Naive thymus-derived CD4-positive, alpha-beta T cell (primary cell): ENCODE results near the gene TMEM132A. TPM values are rescaled to one million over a fixed set of nuclear protein-coding genes. Genes with fewer than 3 reads are reported as not detected.

Source experiments
- ATAC-seq: fragments of 150-1000 bp; cut with Tn5 transposase; 2 replicates; pipeline ENCODE4 v1.10.0; 2021; ENCODE audit warnings: mild to moderate bottlenecking, moderate library complexity
- CTCF ChIA-PET: fragments of 350-600 bp; sonication (Branson Sonifier 250); formaldehyde crosslinking; loops from one replicate; lab custom pipeline; 2021; ENCODE audit warnings: antibody characterized with exemption; lab: Charles Lee
- POLR2A ChIA-PET: fragments of 350-600 bp; sonication (Branson Sonifier 250); formaldehyde crosslinking; loops from one replicate; lab custom pipeline; 2021; ENCODE audit warnings: antibody characterized with exemption, inconsistent platforms; lab: Charles Lee
- DNase-seq, 9 donors: peaks; one replicate each; pipeline versions ENCODE4 v3.0.0 to v3.0.0-alpha.2; 2020 to 2022; ENCODE audit warnings: mixed read lengths in 1 of 9
- H3K27ac ChIP-seq: one replicate; pipeline ENCODE4 v1.7.0; 2013; ENCODE audit warnings: mild to moderate bottlenecking, low read depth, low read length, moderate library complexity
- H3K27me3 ChIP-seq, 2 donors: one replicate each; pipeline ENCODE4 v1.7.0; 2013; ENCODE audit warnings: low read length in 2 of 2, mild to moderate bottlenecking in 2 of 2, moderate library complexity in 2 of 2; ENCODE audit not compliant: control insufficient read depth in 2 of 2, insufficient read depth in 2 of 2
- H3K36me3 ChIP-seq, 3 experiments: 1 replicate in 2 of 3; 2 replicates in 1 of 3; pipeline ENCODE4 v1.7.0; 2013; ENCODE audit warnings: low read length in 3 of 3, mild to moderate bottlenecking in 3 of 3, moderate library complexity in 1 of 3; ENCODE audit not compliant: insufficient read depth in 3 of 3, control insufficient read depth in 2 of 3
- H3K4me1 ChIP-seq, 2 donors: one replicate each; pipeline ENCODE4 v1.7.0; 2013; ENCODE audit warnings: low read length in 2 of 2, mild to moderate bottlenecking in 2 of 2, moderate library complexity in 1 of 2; ENCODE audit not compliant: control insufficient read depth in 2 of 2, insufficient read depth in 2 of 2
- H3K4me3 ChIP-seq: 2 replicates; pipeline ENCODE4 v1.7.0; 2013; ENCODE audit warnings: mild to moderate bottlenecking, low read length
- H3K9me3 ChIP-seq, 3 experiments: 1 replicate in 2 of 3; 2 replicates in 1 of 3; pipeline ENCODE4 v1.7.0; 2013; ENCODE audit warnings: low read length in 3 of 3; ENCODE audit not compliant: control insufficient read depth in 2 of 3
- H3K27ac Mint-ChIP-seq, 9 donors: one replicate each; pipeline ENCODE4 v1.8.0; 2020 to 2022; ENCODE audit warnings: mixed read lengths in 9 of 9, mild to moderate bottlenecking in 8 of 9, moderate library complexity in 5 of 9, inconsistent platforms in 2 of 9
- H3K27me3 Mint-ChIP-seq, 5 donors: one replicate each; pipeline ENCODE4 v1.8.0; 2021 to 2022; ENCODE audit warnings: mixed read lengths in 5 of 5, mild to moderate bottlenecking in 1 of 5
- H3K36me3 Mint-ChIP-seq, 5 donors: one replicate each; pipeline ENCODE4 v1.8.0; 2020 to 2022; ENCODE audit warnings: mixed read lengths in 5 of 5, mild to moderate bottlenecking in 3 of 5, inconsistent platforms in 1 of 5
- H3K4me1 Mint-ChIP-seq, 7 donors: one replicate each; pipeline ENCODE4 v1.8.0; 2020 to 2022; ENCODE audit warnings: mixed read lengths in 7 of 7, mild to moderate bottlenecking in 3 of 7, inconsistent platforms in 1 of 7
- H3K4me3 Mint-ChIP-seq, 10 donors: one replicate each; pipeline ENCODE4 v1.8.0; 2020 to 2022; ENCODE audit warnings: mild to moderate bottlenecking in 10 of 10, mixed read lengths in 10 of 10, moderate library complexity in 6 of 10, inconsistent platforms in 2 of 10
- H3K9me3 Mint-ChIP-seq, 11 donors: one replicate each; pipeline ENCODE4 v1.8.0; 2020 to 2022; ENCODE audit warnings: mixed read lengths in 11 of 11, mild to moderate bottlenecking in 4 of 11, inconsistent platforms in 1 of 11, moderate library complexity in 1 of 11
- intact Hi-C, 2 donors: fragments of 100-400 bp; cut with micrococcal nuclease; formaldehyde crosslinking; loops; one replicate each; pipeline ENCODE4 v1.15.1; 2023
- polyA plus RNA-seq, 2 donors: library from polyadenylated mRNA; unstranded; fragments of 300-500 nt; fragmentation: Illumina TruSeq; gene quantifications; one replicate each; pipeline ENCODE4 v1.2.3, GENCODE V29; 2021
- total RNA-seq, 6 experiments: library from RNA in 5 of 6; stranded (reverse) in 5 of 6; gene quantifications; 1 replicate in 5 of 6; 2 replicates in 1 of 6; pipeline ENCODE4 v1.2.3 and lab custom pipeline; 2021 to 2026

The TMEM132A gene
- total and polyA plus RNA-seq, 7 experiments from 2014 or later = 0.57 to 0.58 TPM; not detected in 5

DNA sequence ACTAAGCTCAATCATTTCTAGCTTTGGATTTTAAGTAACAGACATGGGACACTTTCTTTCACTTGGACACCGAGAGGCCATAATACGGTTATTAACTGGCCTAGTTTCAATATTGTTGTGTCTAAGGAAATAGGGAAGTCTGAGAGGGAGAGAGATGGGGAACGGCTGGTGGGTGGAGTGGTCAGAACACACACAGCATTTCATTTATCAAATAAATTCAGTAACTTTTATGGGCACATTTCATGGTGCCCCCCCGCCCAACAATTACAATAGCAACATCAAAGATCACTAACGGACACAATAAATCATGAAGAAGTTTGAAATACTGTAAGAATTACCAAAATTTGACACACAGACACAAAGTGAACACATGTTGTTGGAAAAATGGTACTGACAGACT lies 28.6 kb upstream of the TMEM132A start:
- no peaks in the 10 kb centered on the region for H3K9me3 Mint-ChIP-seq
- peak overlapping the region in 3 of 9 donors; percentile 21 to 58 (median 48) for H3K27ac Mint-ChIP-seq
- DNase-seq = no peak
- intact Hi-C loops = loop anchor here in 1 of 2 donors (5.0 kb wide), 1 partner anchor 118 kb away; no protein-coding TSS in a partner anchor
- Histone ChIP-seq H3K4me3 (no peak overlapping the region), H3K27me3 (no peaks in the 10 kb centered on the region), H3K4me1 (peaks cover 0 to 3% of the 10 kb centered on the region in 2 donors), H3K9me3 (no peaks in the 10 kb centered on the region), H3K36me3 (peaks cover 39 to 88% (median 51%) of the 10 kb centered on the region in 3 experiments), H3K27ac (no peak overlapping the region)
- CTCF ChIA-PET = interaction anchor here (1.2 kb wide), 1 partner anchor 9 kb away, joined by 5 read pairs; no protein-coding TSS in a partner anchor
- POLR2A ChIA-PET = interaction anchor here (1.1 to 3.0 kb wide), 2 partner anchors 9 to 18 kb away, joined by 3 to 15 read pairs; partner anchors contain the start of gene TMEM109
- peaks cover 0 to 10% (median 7%) of the 10 kb centered on the region in 7 donors for H3K4me1 Mint-ChIP-seq
- peaks cover 14 to 60% (median 37%) of the 10 kb centered on the region in 5 donors for H3K36me3 Mint-ChIP-seq
- no peak overlapping the region for H3K4me3 Mint-ChIP-seq
- H3K27me3 Mint-ChIP-seq = no peaks in the 10 kb centered on the region
- no peak for ATAC-seq

DNA sequence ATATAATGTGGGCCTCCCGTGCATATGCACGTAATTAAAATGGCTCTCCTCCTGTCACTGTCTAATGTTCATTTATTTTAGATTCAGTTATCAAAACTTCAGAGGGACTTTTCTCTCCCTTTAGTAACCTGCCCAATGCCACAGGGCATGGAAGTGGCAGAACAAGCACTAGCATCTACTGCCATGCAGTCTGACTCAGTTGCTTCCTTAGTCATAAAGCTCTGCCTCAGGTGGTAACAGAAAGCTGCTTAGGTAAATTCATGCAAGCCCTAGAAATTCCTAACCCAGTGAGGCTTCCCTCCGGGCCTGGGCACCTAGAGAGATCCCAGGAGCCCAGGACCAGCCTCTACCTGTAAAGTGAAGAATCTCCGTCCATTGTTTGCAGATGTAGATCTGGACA lies 26.8 kb upstream of the TMEM132A start:
- Mint-ChIP-seq H3K27ac (peak overlapping the region in 1 of 9 donors; percentile 2), H3K4me3 (no peak overlapping the region), H3K36me3 (peaks cover 14 to 70% (median 39%) of the 10 kb centered on the region in 5 donors), H3K27me3 (no peaks in the 10 kb centered on the region), H3K9me3 (no peaks in the 10 kb centered on the region), H3K4me1 (peaks cover 3 to 11% (median 9%) of the 10 kb centered on the region in 7 donors)
- Histone ChIP-seq H3K4me3 (no peak overlapping the region), H3K27me3 (no peaks in the 10 kb centered on the region), H3K9me3 (no peaks in the 10 kb centered on the region), H3K27ac (no peak overlapping the region), H3K4me1 (peaks cover 0 to 3% of the 10 kb centered on the region in 2 donors), H3K36me3 (peaks cover 44 to 89% (median 62%) of the 10 kb centered on the region in 3 experiments)
- intact Hi-C loops = loop anchor here in 1 of 2 donors (5.0 kb wide), 1 partner anchor 120 kb away; no protein-coding TSS in a partner anchor
- ATAC-seq = no peak
- CTCF ChIA-PET = interaction anchor here (0.7 kb wide), 1 partner anchor 11 kb away, joined by 3 read pairs; no protein-coding TSS in a partner anchor
- DNase-seq = no peak
- POLR2A ChIA-PET = interaction anchor here (3.0 kb wide), 1 partner anchor 7 kb away, joined by 15 read pairs; no protein-coding TSS in a partner anchor

DNA sequence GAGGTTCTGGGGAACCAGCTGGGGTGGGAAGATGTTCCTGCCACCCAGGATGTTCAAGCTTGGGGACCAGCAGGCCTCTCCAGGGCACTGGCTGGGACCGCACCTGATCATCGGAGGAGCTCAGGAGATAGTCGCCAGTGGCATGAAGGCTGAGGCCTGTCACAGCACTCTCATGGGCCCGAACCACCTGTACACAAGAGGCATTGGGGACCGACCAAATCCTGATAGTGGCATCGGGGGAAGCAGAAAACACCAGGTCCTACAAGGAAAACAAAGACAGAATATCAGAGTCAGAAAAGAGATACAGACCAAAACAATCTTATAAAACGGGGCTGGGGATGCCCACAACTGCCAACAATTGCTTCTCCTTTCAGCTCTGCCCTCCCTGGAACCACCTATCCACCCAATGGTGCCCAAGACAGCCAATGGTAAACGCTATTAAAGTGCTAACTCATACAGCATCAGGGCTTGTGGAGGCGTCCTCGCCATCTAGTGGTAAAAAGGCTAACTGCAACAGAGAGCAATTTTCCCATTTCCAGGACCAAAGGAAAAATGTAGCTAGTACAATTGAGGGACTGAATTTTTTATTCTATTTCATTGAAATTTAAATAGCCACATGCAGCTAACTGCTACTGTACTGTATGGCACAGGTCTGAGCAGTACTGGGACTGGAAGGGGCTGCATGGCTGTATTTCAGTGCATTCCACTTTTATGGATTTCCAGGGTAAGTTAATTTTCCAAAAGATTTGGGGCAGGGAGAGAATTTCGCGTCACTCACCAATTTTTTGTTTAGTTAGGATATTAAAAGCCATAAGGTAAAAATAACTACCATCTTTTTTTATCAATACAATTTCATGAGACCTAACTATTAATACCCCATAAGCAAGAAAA lies 25.0 kb upstream of the TMEM132A start:
- peaks cover 10 to 25% (median 20%) of the 10 kb centered on the region in 7 donors for H3K4me1 Mint-ChIP-seq
- H3K36me3 Mint-ChIP-seq = peaks cover 14 to 74% (median 41%) of the 10 kb centered on the region in 5 donors
- intact Hi-C loops = loop anchor here (1.0 to 5.0 kb wide), 4 partner anchors 16 to 288 kb away; partner anchors contain the start of gene TMEM109 (in 1 of the 2)
- peak overlapping the region in 3 of 9 donors; percentile 16 to 51 (median 38) for H3K27ac Mint-ChIP-seq
- ATAC-seq (peak; percentile 95), DNase-seq (peak in 7 of 9 donors; percentile 11 to 56 (median 37))
- H3K9me3 Mint-ChIP-seq = no peaks in the 10 kb centered on the region
- POLR2A ChIA-PET = interaction anchor here (0.5 to 2.4 kb wide), 4 partner anchors 14 to 250 kb away, joined by 3 to 7 read pairs (median 5); partner anchors contain the start of gene TMEM109
- Histone ChIP-seq H3K27ac (no peak overlapping the region), H3K27me3 (no peaks in the 10 kb centered on the region), H3K4me1 (peaks cover 0 to 3% of the 10 kb centered on the region in 2 donors), H3K4me3 (no peak overlapping the region), H3K9me3 (no peaks in the 10 kb centered on the region), H3K36me3 (peaks cover 53 to 92% (median 62%) of the 10 kb centered on the region in 3 experiments)
- H3K27me3 Mint-ChIP-seq = no peaks in the 10 kb centered on the region
- no peak overlapping the region for H3K4me3 Mint-ChIP-seq
- CTCF ChIA-PET = interaction anchor here (0.7 to 2.5 kb wide), 8 partner anchors 9 to 160 kb away, joined by 3 to 15 read pairs (median 6); partner anchors contain the start of genes PTGDR2 and TMEM109

DNA sequence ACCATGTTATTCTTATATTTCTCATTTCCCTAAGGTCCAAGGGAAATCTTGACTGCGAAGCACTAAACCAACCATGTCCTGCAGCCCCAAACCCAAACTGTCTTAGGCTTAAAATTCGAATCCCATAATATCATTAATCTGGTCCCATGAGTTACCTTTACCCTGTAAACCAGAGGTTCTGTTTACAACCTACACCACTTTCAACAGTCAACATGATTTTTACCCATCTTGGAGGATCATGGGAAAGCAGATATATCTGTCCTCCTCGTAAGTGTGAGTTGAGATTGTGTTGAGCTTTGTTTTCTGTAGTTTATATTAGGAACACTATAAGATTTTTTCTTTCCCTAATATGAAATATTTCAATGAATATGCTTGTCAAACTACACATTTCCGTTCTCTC lies 24.3 kb upstream of the TMEM132A start:
- CTCF ChIA-PET = interaction anchor here (1.4 to 2.5 kb wide), 5 partner anchors 10 to 44 kb away, joined by 5 to 15 read pairs (median 7); partner anchors contain the start of genes PTGDR2 and TMEM109
- peak overlapping the region in 1 of 9 donors; percentile 16 for H3K27ac Mint-ChIP-seq
- intact Hi-C loops = loop anchor here (1.0 to 5.0 kb wide), 4 partner anchors 15 to 287 kb away; partner anchors contain the start of gene TMEM109 (in 1 of the 2)
- H3K4me1 Mint-ChIP-seq = peaks cover 16 to 31% (median 27%) of the 10 kb centered on the region in 7 donors
- DNase-seq (no peak), ATAC-seq (no peak)
- no peaks in the 10 kb centered on the region for H3K27me3 ChIP-seq
- H3K9me3 Mint-ChIP-seq = no peaks in the 10 kb centered on the region
- peaks cover 14 to 71% (median 38%) of the 10 kb centered on the region in 5 donors for H3K36me3 Mint-ChIP-seq
- no peak overlapping the region for H3K4me3 Mint-ChIP-seq
- no peaks in the 10 kb centered on the region for H3K27me3 Mint-ChIP-seq
- H3K9me3 ChIP-seq = no peaks in the 10 kb centered on the region
- H3K36me3 ChIP-seq = peaks cover 53 to 85% (median 58%) of the 10 kb centered on the region in 3 experiments
- no peak overlapping the region for H3K4me3 ChIP-seq
- POLR2A ChIA-PET = interaction anchor here (2.4 kb wide), 1 partner anchor 16 kb away, joined by 7 read pairs; no protein-coding TSS in a partner anchor
- peaks cover 3 to 8% of the 10 kb centered on the region in 2 donors for H3K4me1 ChIP-seq
- H3K27ac ChIP-seq = no peak overlapping the region

DNA sequence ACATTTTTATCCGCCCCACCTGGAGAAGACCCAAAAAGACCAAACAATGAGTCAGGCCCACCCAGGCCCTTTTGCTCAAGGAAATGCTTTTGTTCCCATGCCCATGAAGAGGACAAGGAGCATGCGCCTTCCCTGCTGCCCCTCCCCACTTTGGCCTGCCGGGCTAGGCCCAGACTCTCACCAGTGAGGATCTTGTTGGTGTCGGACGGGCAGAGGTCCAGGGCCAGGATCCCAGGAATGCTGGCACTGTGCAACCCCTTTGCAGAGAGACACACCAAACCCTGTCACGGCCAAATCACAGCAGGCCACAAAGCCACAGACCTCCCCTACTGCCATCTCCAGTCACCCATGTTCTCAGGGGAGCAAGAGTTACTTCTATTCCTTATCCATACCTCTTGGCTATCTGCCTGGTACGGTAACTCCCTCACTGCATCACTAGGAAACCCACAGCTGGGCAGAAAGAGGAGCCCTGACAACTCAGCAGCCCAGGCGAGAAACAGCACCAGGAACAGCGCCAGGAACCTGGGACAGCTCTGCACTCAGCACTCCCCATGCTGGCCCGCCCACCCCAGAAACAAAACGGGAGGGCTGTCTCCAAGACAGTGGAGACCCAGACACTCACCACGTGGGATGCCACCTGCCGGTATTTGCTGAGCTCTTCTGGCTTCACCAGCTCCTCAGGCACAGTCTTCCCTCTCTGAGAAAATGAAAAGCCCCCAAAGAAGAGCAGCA lies 23.4 kb upstream of the TMEM132A start:
- ChIA-PET POLR2A (interaction anchor here (2.4 to 6.2 kb wide), 2 partner anchors 13 to 15 kb away, joined by 7 to 64 read pairs; partner anchors contain the start of gene TMEM109), CTCF (interaction anchor here (1.1 to 2.8 kb wide), 6 partner anchors 11 to 69 kb away, joined by 4 to 16 read pairs (median 10); partner anchors contain the start of gene TMEM109)
- Histone ChIP-seq H3K27me3 (no peaks in the 10 kb centered on the region), H3K4me3 (no peak overlapping the region), H3K4me1 (peaks cover 11 to 13% of the 10 kb centered on the region in 2 donors), H3K9me3 (no peaks in the 10 kb centered on the region), H3K36me3 (peaks cover 50 to 76% (median 50%) of the 10 kb centered on the region in 3 experiments), H3K27ac (no peak overlapping the region)
- Mint-ChIP-seq H3K27ac (peak overlapping the region in 1 of 9 donors; percentile 65), H3K4me3 (no peak overlapping the region), H3K4me1 (peaks cover 20 to 40% (median 34%) of the 10 kb centered on the region in 7 donors), H3K27me3 (no peaks in the 10 kb centered on the region), H3K36me3 (peaks cover 8 to 62% (median 36%) of the 10 kb centered on the region in 5 donors), H3K9me3 (no peaks in the 10 kb centered on the region)
- no peak for ATAC-seq
- intact Hi-C loops = no loop called here
- DNase-seq = no peak
